NCI-H2227 treated with DMSO at 0.1 percent for 48 hours (cell line): ENCODE results near the gene CDIPT.
"Not testable (repeated sequence)": the region's sequence is repeated elsewhere in the genome, so short reads cannot be mapped to it uniquely, and the experiment has no call there.

ENCODE experiments used
- DNase-seq: peaks from one replicate; lab custom pipeline; 2025; lab: John Stamatoyannopoulos, UW

Gene CDIPT

DNA sequence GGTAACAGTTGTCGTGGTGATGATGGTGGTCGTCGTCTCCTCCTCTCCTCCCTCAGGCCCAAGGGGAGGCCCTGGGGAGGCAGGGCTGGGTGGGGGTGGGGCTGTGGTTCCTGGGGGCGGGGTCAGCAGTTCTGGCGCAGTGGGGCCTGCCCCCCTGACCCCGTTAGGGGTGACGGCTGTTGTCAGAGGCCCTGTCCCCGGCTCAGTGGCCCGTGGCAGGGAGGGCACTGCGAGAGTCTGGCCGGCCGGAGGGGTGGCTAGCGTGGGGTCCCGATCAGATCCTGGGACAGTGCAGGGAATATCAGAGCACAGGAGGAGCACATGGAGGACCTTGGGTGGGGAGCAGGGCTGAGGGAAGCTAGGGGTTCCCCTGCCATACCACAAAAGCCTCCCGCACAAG, 33.8 kb upstream of the CDIPT start:
- DNase-seq, result no peak

DNA sequence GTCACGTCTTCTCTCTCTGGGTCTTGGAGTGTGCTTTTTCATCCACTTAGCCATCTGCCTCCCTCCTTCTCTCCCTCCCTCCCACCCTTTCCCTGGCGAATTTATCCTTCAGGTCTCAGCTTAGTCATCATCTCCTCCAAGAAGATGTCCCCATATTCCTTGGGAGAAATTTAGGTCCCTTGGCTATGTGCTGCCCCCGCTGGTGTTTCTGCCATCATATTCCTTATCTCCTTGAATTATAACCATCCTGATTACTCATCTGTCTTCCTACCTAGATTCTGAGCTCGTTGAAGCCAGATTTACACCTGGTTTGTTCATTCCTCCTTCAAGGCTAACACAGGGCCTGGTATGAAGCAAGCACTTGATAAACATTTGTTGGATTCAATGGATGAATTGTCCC, 31.3 kb upstream of the CDIPT start:
- no peak for DNase-seq

DNA sequence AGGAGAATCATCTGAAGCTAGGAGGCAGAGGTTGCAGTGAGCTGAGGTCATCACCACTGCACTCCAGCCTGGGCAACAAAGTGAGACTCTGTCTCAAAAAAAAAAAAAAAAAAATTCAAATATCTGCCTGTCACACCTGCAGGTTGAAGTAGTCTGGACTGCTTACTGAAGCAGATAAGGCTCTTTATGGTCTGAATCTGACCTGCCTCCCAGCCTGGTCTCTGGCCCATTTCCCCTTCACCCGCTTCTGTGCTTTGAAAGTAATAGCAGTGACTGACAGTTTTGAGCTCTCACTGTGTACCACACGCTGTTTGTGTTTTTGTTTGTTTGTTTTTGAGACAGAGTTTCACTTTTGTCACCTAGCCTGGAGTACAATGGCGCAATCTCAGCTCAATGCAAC, 30.5 kb upstream of the CDIPT start:
- no peak for DNase-seq

DNA sequence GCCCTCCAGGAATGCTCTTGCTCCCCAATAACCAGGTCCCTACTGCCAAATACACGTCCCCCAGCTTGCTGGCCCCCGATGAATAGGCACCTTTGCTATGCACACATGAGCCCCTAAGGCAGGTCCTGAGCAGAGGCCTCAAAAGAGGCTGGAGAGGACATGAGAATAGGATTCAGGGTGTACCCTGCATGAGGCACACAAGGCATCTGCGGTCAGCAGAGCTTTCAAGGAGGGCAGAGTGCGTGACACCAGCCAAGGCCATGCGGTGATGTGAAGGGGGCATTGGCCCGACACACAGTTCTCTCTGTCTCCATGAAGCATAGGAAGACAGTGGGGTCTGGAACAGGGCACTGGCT, 29.4 kb upstream of the CDIPT start:
- no peak for DNase-seq

DNA sequence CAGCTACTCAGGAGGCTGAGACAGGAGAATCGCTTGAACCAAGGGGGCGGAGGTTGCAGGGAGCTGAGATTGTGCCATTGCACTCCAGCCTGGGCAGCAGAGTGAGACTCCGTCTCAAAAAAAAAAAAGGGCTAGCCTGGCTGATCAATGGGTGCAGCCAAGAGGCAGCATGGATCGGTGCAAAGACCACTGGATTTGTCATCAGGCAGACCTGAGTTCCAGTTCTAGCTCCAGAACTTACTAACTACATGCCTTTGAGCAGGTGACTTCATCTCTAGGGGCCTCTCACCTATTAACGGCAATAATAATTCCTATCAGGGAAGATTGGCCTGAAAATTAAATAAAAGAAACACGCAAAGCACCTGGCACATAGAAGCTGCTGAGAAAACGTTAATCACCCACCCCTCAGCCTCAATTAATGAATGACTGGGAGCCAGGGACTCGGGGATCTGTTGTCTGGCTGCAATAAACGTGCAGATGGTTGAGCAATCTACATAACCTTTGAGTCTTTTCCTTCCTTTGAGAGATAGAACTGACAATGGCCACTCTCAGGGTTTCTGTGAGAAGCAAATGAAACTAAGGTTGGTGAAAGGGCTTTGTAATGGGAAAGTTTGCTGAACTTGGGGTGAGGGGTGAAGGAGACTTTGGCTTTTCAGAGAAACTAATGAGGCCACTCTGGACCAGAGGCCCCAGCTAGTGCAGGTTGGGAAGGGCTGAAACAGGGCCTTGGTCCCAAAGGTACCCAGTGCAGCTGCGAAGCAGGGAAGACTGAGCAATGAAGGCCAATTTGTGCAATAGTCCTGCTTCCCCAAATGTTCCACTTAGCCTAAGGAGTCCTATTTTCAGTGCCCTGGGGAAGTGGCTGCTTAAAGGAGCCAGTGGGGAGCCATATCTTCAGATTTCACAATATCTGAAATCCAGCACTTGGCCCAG, 28.8 kb upstream of the CDIPT start:
- no peak for DNase-seq

DNA sequence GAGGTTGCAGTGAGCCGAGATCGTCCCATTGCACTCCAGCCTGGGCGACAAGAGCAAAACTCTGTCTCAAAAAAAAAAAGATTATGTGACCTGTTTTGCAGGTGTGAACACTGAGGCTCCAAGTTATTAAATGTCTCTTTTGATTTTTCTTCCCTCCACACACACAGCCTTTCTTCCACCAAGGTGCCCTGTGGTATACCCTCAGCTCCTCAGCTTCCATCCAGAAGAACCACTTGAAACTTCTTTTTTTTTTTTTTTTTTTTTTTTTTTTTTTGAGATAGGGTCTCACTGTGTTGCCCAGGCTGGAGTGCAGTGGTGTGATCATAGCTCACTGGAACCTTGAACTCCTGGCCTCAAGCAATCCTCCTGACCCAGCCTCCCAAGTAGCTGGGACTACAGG, 26.3 kb upstream of the CDIPT start:
- DNase-seq, result not testable (repeated sequence)

DNA sequence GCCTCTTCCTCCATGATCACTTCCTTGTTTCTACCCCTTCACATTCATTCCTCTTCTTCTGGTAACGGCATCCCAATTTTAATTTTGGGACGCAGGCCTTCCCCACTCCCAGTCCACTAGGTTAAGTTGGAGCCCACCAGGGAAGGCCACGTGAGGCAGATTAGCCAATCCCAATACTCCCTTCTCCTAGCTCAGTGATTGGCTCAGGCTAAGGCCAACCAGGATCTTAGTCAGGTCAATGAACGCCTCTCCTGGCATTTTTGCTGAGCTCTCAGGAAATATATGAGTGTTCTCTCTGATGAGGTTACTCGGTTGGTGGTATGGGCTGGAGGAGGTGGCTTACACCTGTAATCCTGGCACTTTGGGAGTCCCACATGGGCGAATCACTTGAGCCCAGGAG, 21.0 kb upstream of the CDIPT start:
- DNase-seq, result no peak

DNA sequence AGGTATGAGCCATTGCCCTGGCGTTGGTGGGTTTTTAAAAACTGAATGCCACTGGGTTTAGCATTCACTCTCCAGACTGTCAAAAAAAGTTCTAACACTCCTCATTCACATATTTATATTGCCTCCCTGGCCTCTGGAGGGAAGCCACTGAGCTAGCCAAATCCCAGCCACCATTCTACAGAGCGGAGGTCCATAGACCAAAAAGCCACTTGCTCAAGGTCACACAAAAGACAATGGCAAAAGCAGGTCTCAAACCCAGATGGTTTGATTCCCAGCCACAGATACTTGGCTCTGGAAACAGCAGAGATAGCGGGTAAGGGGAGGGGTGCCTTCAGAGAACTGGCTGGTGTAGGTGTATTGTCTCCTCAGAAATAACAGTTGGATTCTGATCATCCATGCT, 18.0 kb upstream of the CDIPT start:
- no peak for DNase-seq

DNA sequence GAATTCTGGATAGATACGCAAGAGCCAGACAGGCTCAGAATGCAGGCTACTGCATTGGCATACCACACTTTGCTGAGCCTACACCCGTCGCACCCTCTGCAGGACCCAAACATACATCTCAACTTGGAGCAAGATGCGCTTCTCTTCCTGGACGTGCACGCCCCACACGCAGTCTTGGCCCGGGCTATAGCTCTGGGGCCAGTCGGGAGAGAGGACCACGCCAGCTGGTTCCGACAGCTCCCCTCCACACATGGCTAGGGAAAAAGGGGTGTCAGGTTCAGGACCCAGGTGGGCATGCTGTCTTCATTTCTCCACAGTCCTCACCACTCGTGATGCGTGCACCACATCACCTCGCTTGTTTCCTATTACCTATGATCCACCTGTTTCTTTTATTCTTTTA, 15.1 kb upstream of the CDIPT start:
- no peak for DNase-seq

DNA sequence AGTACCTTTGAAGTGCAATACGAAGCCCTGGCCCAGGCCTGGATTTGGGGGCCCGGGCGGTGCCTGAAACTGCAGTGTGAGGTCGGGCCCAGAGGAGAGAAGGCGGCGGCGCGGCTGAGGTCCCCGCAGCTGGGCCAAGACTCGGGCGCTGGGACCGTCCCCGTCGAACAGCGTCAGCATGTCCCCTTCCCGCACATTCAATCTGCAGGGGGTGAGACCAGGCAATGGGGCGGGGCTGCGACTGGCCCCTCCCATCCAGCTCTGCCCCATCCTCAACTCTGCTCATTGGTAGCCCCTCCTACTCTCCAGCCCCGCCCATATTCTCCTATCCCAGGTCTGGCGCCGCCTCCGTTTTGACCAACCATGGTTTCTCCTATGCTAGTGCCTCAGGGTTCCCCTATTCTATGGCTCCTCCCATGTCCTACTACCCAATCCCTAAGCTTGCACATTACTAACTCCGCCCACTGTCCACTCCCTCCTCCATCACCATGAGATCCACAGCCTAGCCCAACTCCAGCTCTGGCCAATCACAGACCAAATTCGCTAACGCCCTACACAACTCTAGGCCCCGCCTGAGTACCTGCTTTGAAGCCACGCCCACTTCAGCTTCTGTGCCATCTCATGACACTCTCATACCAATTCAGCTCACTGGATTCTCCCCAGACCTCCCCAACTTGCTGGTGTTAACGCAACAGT, 14.4 kb upstream of the CDIPT start:
- DNase-seq, result no peak

DNA sequence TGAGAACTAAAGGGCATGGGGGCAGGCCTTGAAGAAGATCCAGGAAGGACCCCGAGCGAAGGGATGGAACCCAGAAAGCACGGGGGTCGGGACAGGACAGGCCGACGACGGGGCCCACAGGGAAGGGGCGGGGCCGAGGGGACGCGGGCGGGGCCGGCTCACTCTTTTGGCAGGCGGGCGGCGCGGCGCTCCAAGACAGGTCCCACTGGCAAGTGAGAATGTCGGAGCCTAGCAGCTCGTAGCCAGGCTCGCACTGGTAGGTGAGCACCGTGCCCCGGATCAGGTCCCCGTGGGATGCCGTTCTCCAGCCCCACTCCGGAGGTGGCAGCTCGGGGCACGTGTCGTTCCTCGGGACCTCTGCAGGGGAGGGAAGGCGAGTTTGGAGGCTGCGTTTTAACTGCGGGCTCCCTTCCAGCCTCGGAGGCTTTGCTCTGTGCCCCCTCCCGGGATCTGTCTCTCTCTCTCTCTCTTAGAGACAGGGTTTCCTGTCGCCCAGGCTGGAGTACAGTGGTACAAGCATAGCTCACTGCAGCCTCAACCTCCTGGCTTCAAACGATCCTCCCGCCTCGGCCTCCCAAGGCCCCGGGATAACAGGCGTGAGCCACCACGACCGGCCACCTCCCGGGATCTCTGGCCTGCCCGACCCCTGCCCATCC, 13.7 kb upstream of the CDIPT start:
- no peak for DNase-seq

DNA sequence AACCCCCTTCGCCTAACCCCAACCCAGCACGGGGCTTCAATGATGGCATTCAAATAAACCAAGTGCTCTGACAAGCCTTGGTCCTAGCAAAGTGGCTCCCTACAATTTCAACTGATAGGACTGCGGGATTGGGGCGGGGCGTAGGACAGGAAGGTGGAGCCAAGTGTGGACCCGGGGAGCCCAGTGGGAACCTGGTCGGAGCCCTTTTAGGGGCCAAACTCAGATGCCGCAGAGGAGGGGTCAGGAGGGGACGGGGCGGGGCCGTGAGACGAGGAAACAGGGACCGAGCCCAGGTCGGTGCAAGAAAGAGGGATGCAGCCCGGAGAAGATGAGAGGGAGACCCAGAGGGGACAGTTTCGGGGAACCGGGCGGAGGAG, 13.2 kb upstream of the CDIPT start:
- DNase-seq, result no peak

DNA sequence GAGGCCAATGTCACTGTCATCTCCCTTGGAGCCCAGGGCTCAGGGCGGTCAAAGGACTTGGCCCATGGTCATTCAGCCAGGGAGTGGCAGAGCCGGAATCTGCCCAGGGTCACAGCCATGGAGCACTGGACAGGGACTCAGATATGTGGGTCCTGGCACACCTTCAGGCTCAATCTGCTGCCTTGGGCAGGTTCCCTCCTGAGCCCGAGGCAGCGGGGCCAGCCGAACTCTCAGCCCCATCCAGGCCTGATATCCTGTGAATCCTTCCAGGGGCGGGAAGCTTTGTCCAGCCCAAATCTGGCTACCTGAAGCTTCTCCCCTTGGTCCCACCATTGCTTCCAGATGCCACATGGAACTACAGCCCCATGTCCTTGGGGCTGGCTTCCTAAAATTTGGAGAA, 12.2 kb upstream of the CDIPT start:
- DNase-seq, result no peak

DNA sequence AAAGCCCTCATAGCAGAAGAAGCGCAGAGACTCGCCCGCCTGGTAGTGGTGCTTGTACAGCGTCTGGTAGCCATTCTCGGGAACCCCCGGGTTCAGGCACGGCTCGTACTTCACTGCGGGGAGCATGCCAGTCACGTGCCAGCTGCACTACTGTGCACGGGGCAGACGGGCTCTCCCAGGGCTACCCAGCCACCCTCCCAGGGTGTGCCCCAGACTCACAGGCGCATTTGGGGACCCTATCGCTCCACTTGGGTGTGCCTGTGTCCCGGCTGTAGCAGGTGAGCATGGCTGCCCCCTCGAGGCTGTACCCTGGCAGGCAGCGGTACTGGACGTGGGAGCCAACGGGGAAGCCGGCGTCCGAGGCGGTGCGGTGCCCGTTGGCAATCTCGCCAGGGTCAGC, 10.3 kb upstream of the CDIPT start:
- DNase-seq, result no peak

DNA sequence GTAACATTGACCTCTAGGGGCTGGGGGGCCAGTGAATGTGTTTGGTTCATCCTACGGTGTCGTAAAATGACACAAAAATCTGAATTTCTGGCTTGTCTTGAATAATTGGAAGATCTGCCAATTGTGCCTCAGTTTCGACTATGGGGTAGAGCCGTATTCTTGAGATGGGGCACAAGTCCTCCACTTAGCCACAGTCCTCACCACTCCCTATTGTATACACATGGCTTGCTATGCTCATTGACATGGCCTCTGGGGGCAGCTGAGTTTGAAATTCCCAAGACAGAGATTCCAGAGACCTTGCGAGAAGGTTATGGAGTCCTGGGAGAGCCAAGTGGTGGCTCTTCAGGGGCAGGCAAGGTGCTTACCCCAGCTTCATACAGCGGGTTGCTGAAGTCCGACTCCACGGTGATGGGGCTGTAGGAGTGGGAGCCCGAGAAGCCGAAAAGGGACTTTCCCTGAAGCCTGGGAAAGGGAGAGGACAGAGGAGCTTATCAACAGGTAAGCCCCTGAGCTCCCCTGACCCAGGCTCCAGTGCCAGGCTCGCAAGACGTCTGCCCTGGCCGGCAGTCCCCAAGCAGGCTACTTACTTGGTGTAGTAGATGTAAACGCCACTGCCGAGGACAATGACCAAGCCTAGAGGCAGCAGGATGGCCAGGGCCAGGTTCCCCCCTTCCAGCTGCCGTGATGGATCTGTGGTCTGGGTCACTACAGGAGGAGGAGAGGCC, 9.0 kb upstream of the CDIPT start:
- DNase-seq, result no peak

DNA sequence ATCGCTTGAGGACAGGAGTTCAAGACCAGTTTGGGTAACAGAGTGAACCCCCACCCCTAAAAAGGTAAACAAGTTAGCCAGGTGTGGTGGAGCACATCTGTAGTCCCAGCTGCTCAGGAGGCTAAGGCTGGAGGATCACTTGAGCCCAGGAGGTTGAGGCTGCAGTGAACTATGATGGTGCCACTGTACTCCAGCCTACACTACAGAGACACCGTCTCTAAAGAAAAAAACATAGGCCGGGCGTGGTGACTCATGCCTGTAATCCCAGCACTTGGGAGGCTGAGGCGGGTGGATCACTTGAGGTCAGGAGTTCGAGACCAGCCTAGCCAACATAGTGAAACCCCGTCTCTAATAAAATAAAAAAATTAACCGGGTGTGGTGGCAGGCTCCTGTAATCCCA, 6.0 kb upstream of the CDIPT start:
- DNase-seq, result not testable (repeated sequence)

DNA sequence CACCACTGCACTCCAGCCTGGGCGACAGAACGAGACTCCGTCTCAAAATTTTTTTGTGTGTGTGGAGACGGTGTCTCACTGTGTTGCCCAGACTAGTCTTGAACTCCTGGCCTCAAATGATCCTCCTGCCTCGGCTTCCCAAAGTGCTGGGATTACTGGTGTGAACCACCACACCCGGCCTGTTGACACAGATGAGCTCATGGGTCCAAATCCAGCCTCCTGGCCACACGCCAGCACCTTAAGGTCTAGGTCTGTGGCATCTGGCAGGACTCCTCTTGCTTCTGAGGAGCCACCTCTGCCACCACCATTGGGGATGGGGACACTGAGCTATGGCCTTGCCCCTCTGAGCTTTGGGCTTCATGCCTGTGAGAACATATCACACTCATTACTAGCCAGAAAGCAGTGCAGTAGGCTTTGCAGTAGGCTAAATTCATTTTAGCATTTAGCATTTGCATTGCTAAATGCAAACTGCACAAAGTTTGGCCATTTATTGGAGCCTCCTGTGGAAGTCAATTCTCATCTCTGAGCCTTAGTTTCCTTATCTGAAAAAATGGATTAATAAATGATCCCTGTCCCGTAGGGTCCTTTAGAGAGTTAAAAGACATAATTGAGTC, 5.5 kb upstream of the CDIPT start:
- no peak for DNase-seq

DNA sequence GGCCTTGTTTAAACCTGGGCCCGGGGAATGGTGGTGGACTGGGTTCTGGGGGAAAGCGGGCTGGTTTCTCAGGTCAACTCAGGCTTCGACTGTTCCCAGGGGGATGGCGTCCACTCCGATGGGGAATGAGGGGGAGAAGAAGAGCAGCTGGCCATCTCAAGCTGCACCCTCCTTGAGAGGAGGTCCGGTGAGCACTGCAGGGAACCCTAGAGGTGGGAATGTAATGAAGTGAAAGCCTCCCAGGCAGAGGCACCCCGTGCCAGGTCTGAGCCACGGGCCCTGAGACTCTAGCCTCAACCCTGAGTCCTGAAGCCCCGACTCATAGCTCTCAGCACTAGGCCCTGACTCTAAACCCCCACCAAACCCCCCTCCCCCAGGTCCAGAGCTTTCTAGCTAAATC, 1.2 kb upstream of the CDIPT start:
- DNase-seq, result no peak

DNA sequence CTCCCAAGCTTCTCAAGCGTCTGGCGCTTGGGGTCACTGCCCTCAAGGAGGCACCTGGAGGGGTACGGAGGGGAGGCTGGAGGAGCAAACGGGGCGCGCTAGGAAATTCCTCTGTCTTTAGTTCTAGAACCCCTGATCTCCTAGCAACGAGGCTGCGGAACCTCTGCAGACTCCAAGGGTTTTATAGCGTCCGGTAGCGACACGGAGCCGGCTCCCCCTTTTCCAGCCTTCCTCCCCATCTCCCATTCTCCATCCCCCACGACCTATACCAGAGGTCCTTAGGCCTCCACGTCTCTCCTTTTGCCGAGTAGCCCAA, 601 bp upstream of the CDIPT start:
- DNase-seq, result no peak

DNA sequence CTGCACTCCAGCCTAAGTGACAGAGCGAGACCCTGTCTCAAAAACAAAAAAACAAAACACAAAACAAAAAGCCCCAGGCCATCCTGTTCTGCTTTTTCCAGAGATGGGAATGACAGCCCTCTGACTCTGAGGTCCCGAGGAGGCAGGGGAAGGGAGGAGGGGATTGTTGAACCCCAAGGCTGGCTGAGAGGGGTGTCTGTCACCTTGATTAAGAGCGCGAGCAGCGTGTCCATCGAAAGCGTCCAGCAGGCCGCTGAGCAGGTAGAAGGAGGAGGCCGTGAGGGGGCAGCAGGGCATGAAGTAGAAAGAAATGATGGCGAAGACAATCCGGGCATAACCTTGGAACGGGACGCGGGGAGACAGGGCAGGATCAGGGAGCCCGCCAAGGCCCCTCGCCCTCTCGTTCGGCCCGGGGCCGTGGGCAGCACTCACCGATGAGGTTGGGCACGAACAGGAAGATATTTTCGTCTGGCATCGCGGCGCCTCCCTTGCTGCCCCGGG, 593 bp downstream of the CDIPT start:
- DNase-seq, result no peak

DNA sequence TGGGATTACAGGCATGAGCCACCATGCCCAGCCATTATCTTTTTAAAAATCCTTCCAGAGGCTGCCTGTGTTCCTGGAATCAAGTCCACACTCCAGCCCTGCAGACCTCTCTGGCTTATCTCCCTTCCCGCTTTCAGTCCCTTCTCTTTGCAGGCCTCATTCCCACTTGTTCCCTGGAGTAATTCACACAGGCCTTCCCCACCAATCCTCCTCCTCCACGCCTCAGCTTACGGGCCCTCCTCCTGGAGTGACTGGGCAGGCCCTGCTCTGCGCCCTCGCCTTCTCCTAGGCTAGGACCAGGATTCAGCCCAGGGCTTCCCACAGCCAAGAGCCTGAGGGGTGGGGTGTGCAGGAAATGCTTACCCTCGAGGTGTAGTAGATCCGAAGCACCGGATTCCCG, 2.8 kb downstream of the CDIPT start:
- no peak for DNase-seq

DNA sequence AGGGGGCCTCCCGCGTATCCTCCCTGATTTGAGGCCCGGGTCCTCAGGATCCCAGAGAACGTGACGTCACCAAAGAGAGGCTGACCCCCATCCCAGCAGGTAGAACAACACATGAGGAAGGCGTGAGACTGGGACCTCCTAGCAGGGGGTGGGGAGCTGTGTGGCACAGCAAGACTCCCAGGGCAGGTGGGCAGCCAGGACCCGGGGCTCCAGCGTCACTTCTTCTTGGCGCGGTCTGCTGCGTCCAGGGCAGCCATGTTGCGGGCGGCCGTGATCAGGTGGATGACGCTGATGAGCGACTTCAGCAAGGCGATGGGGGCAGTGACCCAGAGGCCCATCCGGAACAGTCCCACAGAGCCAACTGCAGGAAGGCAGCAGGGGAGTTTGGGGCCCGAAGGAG, 4.1 kb downstream of the CDIPT start:
- DNase-seq, result no peak
